ENCODE data around the gene FAM13A.
"Not testable (repeated sequence)": the region's sequence is repeated elsewhere in the genome, so short reads cannot be mapped to it uniquely, and the experiment has no call there.

Gene FAM13A

DNA sequence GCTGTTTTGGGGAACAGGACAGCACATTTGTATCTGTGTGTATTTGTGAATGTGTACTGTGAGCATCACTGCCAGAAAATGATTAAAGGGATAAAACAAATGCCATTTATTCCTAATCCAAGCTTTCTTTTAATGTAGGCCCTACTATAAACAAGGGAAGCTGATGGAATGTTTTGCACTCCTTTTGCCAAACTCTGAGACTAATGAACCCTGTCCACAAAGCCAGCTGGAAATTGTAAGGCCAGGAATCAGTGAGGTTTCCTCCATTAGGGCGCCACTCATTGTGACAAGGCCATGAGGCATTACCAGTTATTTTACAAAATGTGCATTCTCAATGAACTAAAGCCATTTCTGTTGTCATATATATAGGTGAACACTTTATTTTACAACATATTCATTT, 196.4 kb downstream of the FAM13A start:
- no peak overlapping the region for H3K4me3 ChIP-seq (ENCODE audit: low read depth, low read length)
- DNase-seq (ENCODE audit: low read depth) = no peak
- TF ChIP-seq, protein P1, sequence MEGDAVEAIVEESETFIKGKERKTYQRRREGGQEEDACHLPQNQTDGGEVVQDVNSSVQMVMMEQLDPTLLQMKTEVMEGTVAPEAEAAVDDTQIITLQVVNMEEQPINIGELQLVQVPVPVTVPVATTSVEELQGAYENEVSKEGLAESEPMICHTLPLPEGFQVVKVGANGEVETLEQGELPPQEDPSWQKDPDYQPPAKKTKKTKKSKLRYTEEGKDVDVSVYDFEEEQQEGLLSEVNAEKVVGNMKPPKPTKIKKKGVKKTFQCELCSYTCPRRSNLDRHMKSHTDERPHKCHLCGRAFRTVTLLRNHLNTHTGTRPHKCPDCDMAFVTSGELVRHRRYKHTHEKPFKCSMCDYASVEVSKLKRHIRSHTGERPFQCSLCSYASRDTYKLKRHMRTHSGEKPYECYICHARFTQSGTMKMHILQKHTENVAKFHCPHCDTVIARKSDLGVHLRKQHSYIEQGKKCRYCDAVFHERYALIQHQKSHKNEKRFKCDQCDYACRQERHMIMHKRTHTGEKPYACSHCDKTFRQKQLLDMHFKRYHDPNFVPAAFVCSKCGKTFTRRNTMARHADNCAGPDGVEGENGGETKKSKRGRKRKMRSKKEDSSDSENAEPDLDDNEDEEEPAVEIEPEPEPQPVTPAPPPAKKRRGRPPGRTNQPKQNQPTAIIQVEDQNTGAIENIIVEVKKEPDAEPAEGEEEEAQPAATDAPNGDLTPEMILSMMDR (IDR thresholded peaks at IDR 0.05; ENCODE audit: control insufficient read depth, extremely low read depth, insufficient read depth) = no peak

DNA sequence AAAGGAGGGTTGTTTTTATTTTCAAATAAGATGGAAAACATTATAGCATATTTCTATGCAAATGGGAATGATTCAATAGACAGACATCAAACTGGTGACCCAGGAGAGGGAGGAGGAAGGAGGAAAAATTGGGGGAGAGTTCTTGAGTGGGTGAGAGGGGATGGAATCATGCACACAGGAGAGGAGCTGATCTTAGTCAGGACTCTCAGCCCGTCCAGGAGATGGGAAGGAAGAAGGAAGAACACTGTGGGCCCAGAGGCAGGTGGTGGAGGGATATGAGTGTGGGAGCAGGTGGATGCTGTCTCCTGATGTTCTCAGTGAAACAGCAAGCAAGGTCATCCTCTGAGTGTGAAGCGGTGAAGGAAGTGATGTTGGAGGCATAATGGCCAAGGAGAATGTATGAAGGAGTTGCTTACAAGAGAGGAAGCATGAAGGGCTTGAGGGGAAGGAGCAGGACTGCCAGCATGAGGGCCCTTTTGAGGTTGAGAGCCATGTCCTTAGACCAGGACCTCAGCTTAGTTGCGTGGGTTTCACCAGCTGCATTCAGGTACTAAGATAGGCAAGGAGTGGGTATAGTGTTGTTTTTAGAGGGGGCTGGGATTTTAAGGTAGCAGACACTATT, 197.7 kb downstream of the FAM13A start:
- TF ChIP-seq, protein P1 (IDR thresholded peaks at IDR 0.05; ENCODE audit: control insufficient read depth, extremely low read depth, insufficient read depth) = no peak
- no peak for DNase-seq (ENCODE audit: low read depth)
- H3K4me3 ChIP-seq (ENCODE audit: low read depth, low read length) = no peak overlapping the region

DNA sequence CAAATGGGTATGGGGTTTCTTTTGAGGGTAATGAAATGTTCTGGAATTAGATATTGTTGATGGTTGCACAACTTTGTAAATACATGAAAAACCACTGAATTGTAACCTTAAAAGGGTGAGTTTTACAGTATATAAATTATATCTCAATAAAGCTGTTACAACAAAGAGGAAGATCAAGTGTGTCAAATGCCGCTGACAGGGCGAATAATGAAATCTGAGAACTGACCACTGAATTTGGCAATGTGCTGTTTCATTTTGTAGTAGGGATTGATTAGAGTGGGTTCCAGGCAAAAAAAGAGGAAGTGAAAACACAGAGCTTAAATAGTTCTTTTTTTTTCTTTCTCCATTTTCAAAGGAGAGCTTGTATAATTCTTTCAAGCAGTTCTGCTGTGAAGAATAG, 198.2 kb downstream of the FAM13A start:
- TF ChIP-seq, protein P1 (IDR thresholded peaks at IDR 0.05; ENCODE audit: control insufficient read depth, extremely low read depth, insufficient read depth) = no peak
- H3K4me3 ChIP-seq (ENCODE audit: low read depth, low read length) = no peak overlapping the region
- DNase-seq (ENCODE audit: low read depth) = no peak

DNA sequence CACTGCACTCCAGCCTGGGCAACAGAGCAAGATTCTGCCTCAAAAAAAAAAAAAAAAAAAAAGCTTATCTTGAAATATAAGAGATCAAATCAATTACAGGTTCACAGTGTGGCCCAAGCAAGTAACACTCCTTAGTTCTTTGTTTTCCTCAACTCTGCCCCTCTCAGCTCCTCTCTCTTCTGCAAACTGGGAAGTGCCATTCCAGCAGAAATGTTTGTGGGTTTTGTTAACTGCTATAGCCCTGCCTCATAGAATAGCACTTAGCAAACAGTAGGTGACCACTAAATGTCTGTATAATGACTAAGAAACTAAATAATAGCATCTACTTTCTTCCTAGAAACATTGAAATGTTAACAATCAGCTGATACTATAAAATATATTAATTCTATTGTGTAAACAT, 199.4 kb downstream of the FAM13A start:
- TF ChIP-seq, protein P1 (IDR thresholded peaks at IDR 0.05; ENCODE audit: control insufficient read depth, extremely low read depth, insufficient read depth) = no peak
- DNase-seq (ENCODE audit: low read depth) = no peak
- no peak overlapping the region for H3K4me3 ChIP-seq (ENCODE audit: low read depth, low read length)

DNA sequence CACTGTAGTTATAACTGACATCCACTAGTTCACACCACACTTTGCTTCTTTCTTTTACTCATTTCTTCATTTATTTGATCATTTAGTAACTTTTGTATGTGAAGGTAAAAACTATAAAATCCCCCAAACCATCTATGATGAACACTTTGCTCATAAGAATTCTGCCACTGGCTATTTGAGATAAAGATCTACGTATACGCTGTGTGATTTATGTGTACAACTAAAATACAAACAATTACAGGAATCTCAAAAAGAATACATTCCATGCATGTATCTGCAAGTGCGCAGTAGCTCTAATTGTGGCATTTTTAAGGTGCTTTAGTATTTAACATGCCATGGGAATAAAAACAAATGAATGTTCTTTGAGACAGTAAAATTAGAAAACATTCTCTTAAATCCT, 202.5 kb downstream of the FAM13A start:
- DNase-seq (ENCODE audit: low read depth) = no peak
- TF ChIP-seq, protein P1 (IDR thresholded peaks at IDR 0.05; ENCODE audit: control insufficient read depth, extremely low read depth, insufficient read depth) = no peak
- H3K4me3 ChIP-seq (ENCODE audit: low read depth, low read length) = no peak overlapping the region

DNA sequence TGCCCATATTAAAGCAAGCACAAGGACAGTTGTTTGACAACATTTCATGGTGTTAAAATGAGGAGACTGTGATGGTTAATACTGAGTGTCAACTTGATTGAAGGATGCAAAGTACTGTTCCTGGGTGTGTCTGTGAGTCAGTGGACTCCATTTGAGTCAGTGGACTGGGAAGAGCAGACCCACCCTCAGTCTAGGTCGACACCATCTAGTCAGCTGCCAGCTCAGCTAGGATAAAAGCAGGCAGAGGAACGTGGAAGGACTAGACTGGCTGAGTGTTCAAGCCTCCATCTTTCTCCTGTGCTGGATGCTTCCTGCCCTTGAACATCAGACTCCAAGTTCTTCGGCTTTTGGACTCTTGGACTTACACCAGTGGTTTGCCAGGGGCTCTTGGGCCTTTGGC, 203.4 kb downstream of the FAM13A start:
- not testable (repeated sequence) for DNase-seq (ENCODE audit: low read depth); H3K4me3 ChIP-seq (ENCODE audit: low read depth, low read length)

DNA sequence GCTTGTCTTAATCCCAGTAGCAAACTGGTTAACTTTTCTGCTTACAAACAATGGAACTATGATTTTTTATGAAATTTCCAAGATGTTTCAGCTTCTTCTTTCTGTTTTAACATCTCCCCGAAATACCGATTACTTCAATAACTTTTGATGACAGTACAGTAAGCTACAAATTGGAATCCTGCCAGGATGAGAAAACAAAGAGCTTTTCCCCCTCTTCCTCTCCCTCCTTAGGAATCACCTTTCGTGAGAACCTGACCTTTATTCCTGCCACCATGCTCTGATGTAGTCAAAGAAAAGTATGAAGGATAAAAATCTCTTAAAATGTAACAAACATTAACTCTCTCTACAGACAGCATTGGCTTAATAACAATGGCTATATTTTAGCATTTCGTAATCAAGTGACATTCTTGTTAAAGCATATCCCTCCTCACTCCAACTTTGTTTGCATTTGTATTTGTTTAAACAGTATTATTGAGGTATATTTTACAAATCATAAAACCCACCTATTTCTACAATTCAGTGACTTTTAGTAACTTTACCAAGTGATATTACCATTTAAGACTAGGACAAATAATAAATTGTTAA, 210.7 kb downstream of the FAM13A start:
- H3K4me3 ChIP-seq (ENCODE audit: low read depth, low read length) = no peak overlapping the region
- TF ChIP-seq, protein P1 (IDR thresholded peaks at IDR 0.05; ENCODE audit: control insufficient read depth, extremely low read depth, insufficient read depth) = no peak
- DNase-seq (ENCODE audit: low read depth) = no peak

All from LNCaP clone FGC (cell line).